NT2/D1 (cell line): ENCODE data around the gene FBXL2.

Source experiments
- DNase-seq: peaks from one replicate; pipeline ENCODE4 v3.0.0-alpha.2; 2011; ENCODE audit warnings: low read depth, low spot score
- H3K27me3 ChIP-seq: 2 replicates; pipeline ENCODE4 v1.6.0; 2011; ENCODE audit warnings: mild to moderate bottlenecking; ENCODE audit not compliant: insufficient read length, insufficient read depth
- H3K36me3 ChIP-seq: 2 replicates; pipeline ENCODE4 v1.6.1; 2011; ENCODE audit warnings: mild to moderate bottlenecking, low read length, mixed read lengths; ENCODE audit not compliant: insufficient read depth, insufficient read length
- H3K4me1 ChIP-seq: 2 replicates; pipeline ENCODE4 v1.5.1; 2011; ENCODE audit not compliant: insufficient read depth, insufficient read length
- H3K4me3 ChIP-seq: 2 replicates; pipeline ENCODE4 v1.5.1; 2011; ENCODE audit warnings: low read depth; ENCODE audit not compliant: insufficient read length
- H3K9ac ChIP-seq: 2 replicates; pipeline ENCODE4 v1.6.0; 2011; ENCODE audit warnings: low read depth; ENCODE audit not compliant: insufficient read length
- H3K9me3 ChIP-seq: 2 replicates; pipeline ENCODE4 v1.5.1; 2011; ENCODE audit warnings: mild to moderate bottlenecking, low read length; ENCODE audit not compliant: insufficient read depth
- SUZ12 ChIP-seq: IDR thresholded peaks from 2 replicates; pipeline ENCODE4 v1.6.1; 2011; ENCODE audit not compliant: insufficient read length, insufficient read depth; ENCODE audit errors: extremely low read depth
- YY1 ChIP-seq: IDR thresholded peaks from 2 replicates; pipeline ENCODE4 v1.6.1; 2011; ENCODE audit not compliant: insufficient read length, insufficient read depth
- ZNF274 ChIP-seq: IDR thresholded peaks from 2 replicates; pipeline ENCODE4 v1.6.1; 2011; ENCODE audit warnings: mild to moderate bottlenecking, low read depth, low read length

FBXL2 gene

DNA sequence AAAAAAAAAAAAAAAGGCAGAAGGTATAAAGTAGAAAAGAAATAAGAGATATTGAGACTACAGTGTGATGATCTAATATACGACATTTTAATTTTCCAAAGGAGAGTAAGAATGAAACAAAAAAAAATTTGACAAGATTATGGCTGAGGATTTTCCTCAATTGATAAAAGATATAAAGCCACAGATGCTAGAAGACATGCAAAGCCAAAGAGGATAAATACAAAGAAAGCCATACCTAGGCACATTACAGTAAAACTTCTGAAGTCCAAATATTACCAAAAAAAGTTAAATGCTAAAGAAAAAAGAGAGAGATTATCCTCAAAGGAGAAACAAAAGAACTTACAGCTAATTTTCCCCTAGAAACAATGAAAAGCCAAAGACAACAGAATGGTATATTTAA is 38.3 kb upstream of the FBXL2 start:
- Histone ChIP-seq H3K27me3 (no peaks in the 10 kb centered on the region), H3K36me3 (no peaks in the 10 kb centered on the region), H3K4me1 (no peaks in the 10 kb centered on the region), H3K9ac (no peak overlapping the region), H3K9me3 (no peaks in the 10 kb centered on the region), H3K4me3 (no peak overlapping the region)
- TF ChIP-seq ZNF274 (no peak), SUZ12 (no peak), YY1 (no peak)
- DNase-seq, result no peak

DNA sequence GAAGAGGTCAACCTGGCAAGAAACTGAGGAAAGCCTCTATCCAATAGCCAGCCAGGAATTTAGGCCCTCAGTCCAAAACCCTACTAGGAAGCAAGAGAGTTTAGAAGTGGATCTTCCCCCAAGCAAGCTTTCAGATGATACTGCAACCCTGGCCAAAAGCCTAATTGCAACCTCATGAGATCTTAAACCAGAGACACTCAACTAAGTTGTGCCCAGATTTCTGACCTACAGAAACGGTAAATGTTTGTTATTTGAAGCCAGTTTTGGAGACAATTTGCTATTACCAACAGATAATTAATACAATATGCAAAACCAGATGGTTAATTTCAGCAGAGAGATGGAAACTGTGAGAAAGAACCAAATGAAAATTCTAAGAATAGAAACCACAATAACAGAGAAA is 37.0 kb upstream of the FBXL2 start:
- Histone ChIP-seq H3K9ac (no peak overlapping the region), H3K27me3 (no peaks in the 10 kb centered on the region), H3K4me3 (no peak overlapping the region), H3K4me1 (no peaks in the 10 kb centered on the region), H3K36me3 (no peaks in the 10 kb centered on the region), H3K9me3 (no peaks in the 10 kb centered on the region)
- no peak for TF ChIP-seq YY1
- no peak for DNase-seq

DNA sequence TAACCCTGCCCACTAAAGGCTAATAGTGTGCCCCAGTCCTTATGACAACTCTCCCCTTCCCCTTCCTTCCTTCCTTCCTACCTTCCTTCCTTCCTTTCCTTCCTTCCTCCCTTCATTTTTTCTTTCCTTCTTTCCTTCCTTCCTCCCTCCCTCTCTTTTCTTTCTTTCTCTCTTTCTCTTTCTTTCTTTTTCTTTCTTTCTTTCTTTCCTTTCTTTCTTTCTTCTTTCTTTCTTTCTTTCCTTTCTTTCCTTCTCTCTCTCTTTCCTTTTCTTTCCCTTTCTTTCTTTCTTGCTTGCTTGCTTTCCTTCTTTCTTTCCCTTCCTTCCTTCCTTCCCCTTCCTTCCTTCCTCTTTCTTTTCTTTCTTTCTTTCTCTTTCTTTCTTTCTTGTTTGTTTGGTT is 30.5 kb upstream of the FBXL2 start:
- Histone ChIP-seq H3K9me3 (no peaks in the 10 kb centered on the region), H3K4me3 (no peak overlapping the region), H3K4me1 (no peaks in the 10 kb centered on the region), H3K9ac (no peak overlapping the region), H3K36me3 (no peaks in the 10 kb centered on the region), H3K27me3 (no peaks in the 10 kb centered on the region)
- no peak for DNase-seq
- TF ChIP-seq SUZ12 (no peak), YY1 (no peak), ZNF274 (no peak)

DNA sequence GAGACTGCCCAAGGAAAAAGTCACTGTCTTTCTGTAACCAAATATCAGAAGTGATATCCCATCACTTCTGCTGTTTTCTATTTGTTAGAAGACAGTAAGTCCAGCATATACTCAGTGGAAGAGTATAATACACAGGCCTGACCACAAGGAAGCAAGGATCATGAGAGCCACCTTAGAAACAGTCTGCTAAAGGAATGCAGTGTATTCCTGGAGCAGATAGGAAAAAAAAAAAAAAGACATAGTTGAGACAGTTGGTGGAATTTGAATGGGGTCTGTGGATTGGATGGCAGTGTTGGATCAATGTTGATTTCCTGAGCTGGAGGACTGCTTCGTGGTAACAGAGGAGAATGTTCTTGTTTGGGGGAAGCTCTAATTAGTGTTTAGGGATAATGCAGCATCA is 26.5 kb upstream of the FBXL2 start:
- no peaks in the 10 kb centered on the region for H3K27me3 ChIP-seq
- no peaks in the 10 kb centered on the region for H3K4me1 ChIP-seq
- no peak overlapping the region for H3K9ac ChIP-seq
- H3K36me3 ChIP-seq, result no peaks in the 10 kb centered on the region
- H3K9me3 ChIP-seq, result no peaks in the 10 kb centered on the region
- TF ChIP-seq SUZ12, result no peak
- TF ChIP-seq YY1, result no peak
- TF ChIP-seq ZNF274, result no peak
- H3K4me3 ChIP-seq, result no peak overlapping the region
- DNase-seq, result peak; percentile 15

DNA sequence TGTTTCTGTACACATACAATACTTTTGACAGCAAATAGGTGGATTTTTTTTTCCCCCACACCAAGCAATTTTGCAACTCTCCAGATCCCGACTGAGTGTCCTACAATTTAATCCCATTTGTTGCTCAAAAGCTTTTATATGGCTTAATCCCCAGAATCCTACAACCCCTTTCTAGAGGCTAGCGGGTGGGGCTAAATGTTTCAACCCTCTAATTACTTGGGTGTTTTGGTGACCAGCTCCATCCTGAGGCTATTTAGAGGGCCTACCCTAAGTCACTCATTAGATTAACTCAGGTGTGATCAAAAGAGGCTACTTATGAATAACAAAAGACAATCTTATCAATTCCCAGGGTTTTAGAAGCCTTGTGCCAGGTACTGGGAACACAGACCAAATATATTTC is 21.0 kb upstream of the FBXL2 start:
- TF ChIP-seq SUZ12 (no peak), YY1 (no peak), ZNF274 (no peak)
- no peaks in the 10 kb centered on the region for H3K36me3 ChIP-seq
- no peak for DNase-seq
- no peaks in the 10 kb centered on the region for H3K4me1 ChIP-seq
- no peak overlapping the region for H3K9ac ChIP-seq
- no peaks in the 10 kb centered on the region for H3K9me3 ChIP-seq
- no peak overlapping the region for H3K4me3 ChIP-seq
- no peaks in the 10 kb centered on the region for H3K27me3 ChIP-seq

DNA sequence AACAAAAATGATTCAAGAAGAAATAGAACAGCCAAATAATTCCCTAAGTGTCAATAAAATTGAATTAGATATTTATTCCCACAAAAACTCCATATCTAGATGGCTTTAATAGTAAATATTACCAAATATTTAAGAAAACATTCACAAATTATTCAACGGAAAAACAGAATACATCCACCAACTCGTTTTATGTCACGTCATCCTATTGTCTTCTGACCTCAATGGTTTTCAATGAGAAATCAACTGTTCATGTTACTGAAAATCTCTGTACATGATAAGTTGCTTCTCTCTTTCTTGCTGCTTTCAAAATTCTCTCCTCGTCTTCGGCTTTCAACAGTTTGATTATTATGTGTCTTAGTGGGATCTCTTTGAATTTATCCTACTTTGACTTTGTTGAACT is 17.1 kb upstream of the FBXL2 start:
- no peak overlapping the region for H3K4me3 ChIP-seq
- no peaks in the 10 kb centered on the region for H3K27me3 ChIP-seq
- no peaks in the 10 kb centered on the region for H3K36me3 ChIP-seq
- TF ChIP-seq ZNF274, result no peak
- no peak for TF ChIP-seq YY1
- no peak for TF ChIP-seq SUZ12
- H3K4me1 ChIP-seq, result no peaks in the 10 kb centered on the region
- H3K9ac ChIP-seq, result no peak overlapping the region
- DNase-seq, result no peak
- H3K9me3 ChIP-seq, result 0 out of 2 replicates have a peak, but pooled peaks cover 3% of the 10 kb centered on the region

DNA sequence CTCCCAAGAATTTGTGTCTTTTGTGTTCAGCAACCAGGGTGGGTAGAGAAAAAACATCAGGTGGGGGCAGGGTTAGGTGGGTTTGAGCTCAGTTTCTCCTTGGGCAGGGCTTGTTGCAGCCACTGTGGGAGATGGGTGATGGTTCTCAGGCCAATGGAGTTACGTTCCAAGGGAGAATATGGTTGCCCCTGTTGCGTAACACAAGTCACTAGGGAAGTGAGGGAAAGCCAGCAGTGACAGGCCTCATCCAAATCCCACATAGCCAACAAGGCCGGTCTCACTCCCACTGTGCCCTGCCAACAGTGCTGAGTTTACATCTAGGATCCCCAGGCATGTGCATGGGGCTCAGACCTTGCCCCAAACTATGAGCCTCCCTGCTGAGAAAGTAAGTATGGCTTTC is 7.9 kb upstream of the FBXL2 start:
- no peaks in the 10 kb centered on the region for H3K36me3 ChIP-seq
- no peak overlapping the region for H3K4me3 ChIP-seq
- TF ChIP-seq YY1 (no peak), SUZ12 (no peak), ZNF274 (no peak)
- peaks cover 43% of the 10 kb centered on the region for H3K9me3 ChIP-seq
- DNase-seq, result no peak
- H3K9ac ChIP-seq, result no peak overlapping the region
- H3K4me1 ChIP-seq, result no peaks in the 10 kb centered on the region
- no peaks in the 10 kb centered on the region for H3K27me3 ChIP-seq

DNA sequence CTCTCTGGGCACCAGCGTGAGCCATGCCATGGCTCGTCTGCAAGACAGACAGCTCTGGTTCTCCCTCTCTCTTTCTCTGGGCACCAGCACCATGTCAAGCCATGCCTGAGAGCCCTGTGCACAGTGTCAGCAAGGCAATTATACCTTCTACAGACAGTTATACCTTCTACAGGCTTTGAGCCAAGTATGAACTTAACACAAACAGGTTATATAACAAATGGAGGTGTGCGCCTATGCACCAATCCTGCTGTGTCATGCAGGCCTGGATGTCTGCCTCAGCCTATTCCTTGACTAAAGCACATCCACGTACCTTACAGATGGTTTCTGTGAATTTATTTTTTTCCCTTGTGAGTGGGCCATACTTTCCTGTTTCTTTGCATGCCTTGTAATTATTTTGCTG is 5.9 kb upstream of the FBXL2 start:
- H3K9me3 ChIP-seq, result peaks cover 28% of the 10 kb centered on the region
- no peak for DNase-seq
- H3K36me3 ChIP-seq, result no peaks in the 10 kb centered on the region
- no peak overlapping the region for H3K4me3 ChIP-seq
- TF ChIP-seq ZNF274, result no peak
- no peak for TF ChIP-seq YY1
- no peak for TF ChIP-seq SUZ12
- H3K27me3 ChIP-seq, result no peaks in the 10 kb centered on the region
- H3K4me1 ChIP-seq, result no peaks in the 10 kb centered on the region
- no peak overlapping the region for H3K9ac ChIP-seq
